Mammary epithelial cell (primary cell): Measurements from ENCODE around the gene B4GALNT2.

Source experiments
- CTCF ChIP-seq, 2 donors: IDR thresholded peaks in 1 of 2; conservative IDR thresholded peaks in 1 of 2; 2 replicates each; pipeline ENCODE4 v1.5.1; 2011 to 2012; ENCODE audit warnings: inconsistent platforms in 2 of 2, low read length in 2 of 2, mild to moderate bottlenecking in 2 of 2, control low read depth in 1 of 2, low read depth in 1 of 2; ENCODE audit not compliant: insufficient read depth in 1 of 2; ENCODE audit errors: extremely low read depth in 1 of 2
- EZH2 ChIP-seq: IDR thresholded peaks from 2 replicates; pipeline ENCODE4 v1.6.1; 2012; ENCODE audit warnings: low read length, inconsistent platforms, borderline replicate concordance

DNA sequence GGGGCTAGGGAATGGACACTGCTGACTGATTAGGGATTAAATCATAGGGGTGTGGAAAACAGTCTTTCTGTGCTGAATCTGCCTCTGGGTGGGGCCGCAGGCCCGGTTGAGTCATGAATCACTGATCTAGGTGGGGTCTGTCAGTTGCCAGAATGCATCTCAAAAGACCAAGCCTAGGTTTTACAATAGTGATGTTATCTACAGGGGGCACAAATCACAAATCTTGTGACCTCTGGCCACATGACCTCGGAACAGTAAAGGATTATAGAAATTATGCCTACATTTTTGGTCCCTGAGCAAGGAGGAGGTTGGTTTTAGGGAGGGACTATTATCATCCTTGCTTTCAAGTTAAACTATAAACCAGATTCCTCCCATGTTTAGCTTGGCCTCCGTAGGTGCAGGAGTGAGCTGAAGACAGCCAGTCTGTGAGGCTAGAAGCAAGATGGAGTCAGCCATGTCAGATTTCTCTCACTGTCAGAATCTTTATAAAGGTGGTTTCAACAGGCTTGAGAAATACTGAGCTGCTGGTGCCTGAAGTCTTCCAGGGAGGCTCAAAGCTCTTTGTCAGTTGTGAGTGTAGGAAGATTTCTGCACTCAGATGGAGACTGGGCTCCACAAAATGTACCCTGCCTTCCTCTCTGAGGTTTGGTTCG is 64.9 kb downstream of the B4GALNT2 start:
- TF ChIP-seq CTCF (conservative IDR thresholded peaks at IDR 0.05 in 1 of 2, IDR thresholded peaks at IDR 0.05 in 1 of 2; ENCODE audit: extremely low read depth in 1 of 2, insufficient read depth in 1 of 2, low read depth in 1 of 2, low read length in 2 of 2), result no peak
- no peak for TF ChIP-seq EZH2
